Endothelial cell (in vitro differentiated cells): Measurements from ENCODE around the gene ZBTB37. TPM values are rescaled to one million over a fixed set of nuclear protein-coding genes. Genes with fewer than 3 reads are reported as not detected.

ENCODE experiments used
- DNase-seq: peaks from one replicate; pipeline ENCODE4 v3.0.0; 2021; ENCODE audit warnings: low spot score
- H3K27ac Mint-ChIP-seq: one replicate; pipeline ENCODE4 v1.8.0; 2021; ENCODE audit warnings: mixed read lengths, inconsistent platforms; ENCODE audit not compliant: unreplicated experiment
- H3K27me3 Mint-ChIP-seq: one replicate; pipeline ENCODE4 v1.8.0; 2021; ENCODE audit warnings: mild to moderate bottlenecking, moderate library complexity, mixed read lengths, inconsistent platforms; ENCODE audit not compliant: unreplicated experiment
- H3K36me3 Mint-ChIP-seq: one replicate; pipeline ENCODE4 v1.8.0; 2021; ENCODE audit warnings: mild to moderate bottlenecking, low read depth, mixed read lengths, inconsistent platforms; ENCODE audit not compliant: unreplicated experiment
- H3K4me1 Mint-ChIP-seq: one replicate; pipeline ENCODE4 v1.8.0; 2021; ENCODE audit warnings: mild to moderate bottlenecking, mixed read lengths, inconsistent platforms; ENCODE audit not compliant: unreplicated experiment
- H3K4me3 Mint-ChIP-seq: one replicate; pipeline ENCODE4 v1.8.0; 2021; ENCODE audit warnings: mild to moderate bottlenecking, mixed read lengths, inconsistent platforms; ENCODE audit not compliant: unreplicated experiment
- H3K9me3 Mint-ChIP-seq: one replicate; pipeline ENCODE4 v1.8.0; 2021; ENCODE audit warnings: mixed read lengths, inconsistent platforms; ENCODE audit not compliant: unreplicated experiment
- CTCF ChIP-seq: fragments of 200-600 bp; sonication (generic); IDR thresholded peaks from one replicate; pipeline ENCODE4 v1.5.0; 2021; ENCODE audit warnings: antibody characterized with exemption; ENCODE audit not compliant: unreplicated experiment
- total RNA-seq: library from RNA; stranded (reverse); fragmentation: NEBNext Ultra II Directional; extraction: Animal tissue kit (Norgen Biotek cat#: 25700); gene quantifications from one replicate; pipeline ENCODE4 v1.2.1, GENCODE V29; 2021; ENCODE audit not compliant: unreplicated experiment

Gene ZBTB37
- total RNA-seq, 1 donor from 2014 or later, result 10.1 TPM

GRCh38 chr1:173824315-173825081 lies 43.7 kb upstream of the ZBTB37 start, which contains the start of the genes CENPL and DARS2:
TSS of gene CENPL (minus strand) at chr1:173824883. CDS start at chr1:173811299, 13,584 bp downstream.
TSS of gene DARS2 (plus strand) at chr1:173824673. CDS start at chr1:173825230, 557 bp downstream.
- H3K27me3 Mint-ChIP-seq, result peaks cover 7% of the 10 kb centered on the region
- H3K4me1 Mint-ChIP-seq, result peaks cover 20% of the 10 kb centered on the region
- H3K9me3 Mint-ChIP-seq, result no peaks in the 10 kb centered on the region
- H3K36me3 Mint-ChIP-seq, result no peaks in the 10 kb centered on the region
- H3K27ac Mint-ChIP-seq, result peak within 1 kb of the TSS; percentile 98
- DNase-seq, result peak; percentile 84
- no peak for TF ChIP-seq CTCF
- H3K4me3 Mint-ChIP-seq, result peak within 1 kb of the TSS; percentile 98

GRCh38 chr1:173827611-173828010 lies 40.6 kb upstream of the ZBTB37 start:
- H3K27me3 Mint-ChIP-seq, result peaks cover 7% of the 10 kb centered on the region
- H3K9me3 Mint-ChIP-seq, result no peaks in the 10 kb centered on the region
- peaks cover 3% of the 10 kb centered on the region for H3K36me3 Mint-ChIP-seq
- H3K27ac Mint-ChIP-seq, result no peak overlapping the region
- H3K4me1 Mint-ChIP-seq, result peaks cover 20% of the 10 kb centered on the region
- no peak for DNase-seq
- no peak for TF ChIP-seq CTCF
- H3K4me3 Mint-ChIP-seq, result no peak overlapping the region

GRCh38 chr1:173832748-173833147 lies 35.4 kb upstream of the ZBTB37 start:
- no peak for DNase-seq
- no peaks in the 10 kb centered on the region for H3K27me3 Mint-ChIP-seq
- H3K4me3 Mint-ChIP-seq, result no peak overlapping the region
- no peak overlapping the region for H3K27ac Mint-ChIP-seq
- no peaks in the 10 kb centered on the region for H3K4me1 Mint-ChIP-seq
- no peak for TF ChIP-seq CTCF
- H3K36me3 Mint-ChIP-seq, result peaks cover 7% of the 10 kb centered on the region
- no peaks in the 10 kb centered on the region for H3K9me3 Mint-ChIP-seq

GRCh38 chr1:173852105-173852504 lies 16.1 kb upstream of the ZBTB37 start:
- DNase-seq, result no peak
- Mint-ChIP-seq H3K4me1 (peaks cover 26% of the 10 kb centered on the region), H3K4me3 (no peak overlapping the region), H3K27ac (peak overlapping the region; percentile 74), H3K27me3 (peaks cover 2% of the 10 kb centered on the region), H3K36me3 (peaks cover 20% of the 10 kb centered on the region), H3K9me3 (no peaks in the 10 kb centered on the region)
- no peak for TF ChIP-seq CTCF

GRCh38 chr1:173853074-173853473 lies 15.1 kb upstream of the ZBTB37 start:
- peak; percentile 9 for DNase-seq
- peaks cover 2% of the 10 kb centered on the region for H3K27me3 Mint-ChIP-seq
- peak overlapping the region; percentile 50 for H3K4me3 Mint-ChIP-seq
- H3K36me3 Mint-ChIP-seq, result peaks cover 25% of the 10 kb centered on the region
- peak overlapping the region; percentile 99 for H3K27ac Mint-ChIP-seq
- H3K9me3 Mint-ChIP-seq, result no peaks in the 10 kb centered on the region
- H3K4me1 Mint-ChIP-seq, result peaks cover 33% of the 10 kb centered on the region
- no peak for TF ChIP-seq CTCF
